K562 (cell line): ENCODE measurements around the gene LYZL6. TPM values are rescaled to one million over a fixed set of nuclear protein-coding genes. Genes with fewer than 3 reads are reported as not detected.

Experiments used
- ATAC-seq: fragments of 200-7000 bp; cut with Tn5 transposase; 3 replicates; pipeline ENCODE4 v1.9.1; 2020; ENCODE audit warnings: moderate library complexity
- BruUV-seq: library from RNA; stranded (reverse); fragments of 400-500 nt; replicated peaks from 2 replicates; lab custom pipeline; 2021; lab: Mats Ljungman, UMichigan
- CTCF ChIA-PET: fragments of 300-600 bp; formaldehyde crosslinking; extraction: SDS; loops from one replicate; lab custom pipeline; 2021; ENCODE audit warnings: low intra/inter-chr PET ratio; lab: Yijun Ruan, JAX
- POLR2A ChIA-PET: fragments of 300-600, 350-650 bp; sonication (Branson Sonifier 250); formaldehyde crosslinking; extraction: SDS; loops from one replicate; lab custom pipeline; 2021; ENCODE audit warnings: antibody characterized with exemption, inconsistent platforms; lab: Yijun Ruan, JAX
- DNase-seq, 4 experiments: peaks; one replicate each; pipeline versions ENCODE4 v3.0.0 to v3.0.0-alpha.2; 2011 to 2018; ENCODE audit warnings: low spot score in 3 of 4, mixed read lengths in 3 of 4; ENCODE audit errors: extremely low read depth in 1 of 4
- FAIRE-seq: peaks from 2 replicates; lab custom pipeline; 2011; peaks lifted over from hg19 to GRCh38; lab: Jason Lieb, UNC
- H2AFZ ChIP-seq: 2 replicates; pipeline ENCODE4 v1.6.0; 2011; ENCODE audit warnings: low read depth, low read length, control low read depth, inconsistent platforms
- H3K27ac ChIP-seq: fragments of 200-600 bp; 3 replicates; pipeline ENCODE4 v1.8.0; 2011; ENCODE audit warnings: low read depth, mild to moderate bottlenecking, control low read depth, inconsistent platforms, low read length, moderate library complexity, mixed read lengths; ENCODE audit errors: extremely low read depth
- H3K27me3 ChIP-seq, 2 experiments: fragments of 300-600 bp in 1 of 2; 2 replicates in 1 of 2; 3 replicates in 1 of 2; pipeline versions ENCODE4 v1.6.0 to v1.8.0; 2011; ENCODE audit warnings: inconsistent platforms in 2 of 2, low read length in 2 of 2, mild to moderate bottlenecking in 1 of 2, mixed read lengths in 1 of 2, moderate library complexity in 1 of 2; ENCODE audit not compliant: control insufficient read depth in 2 of 2, insufficient read depth in 2 of 2
- H3K36me3 ChIP-seq: fragments of 300-600 bp; 3 replicates; pipeline ENCODE4 v1.8.0; 2011; ENCODE audit warnings: mild to moderate bottlenecking, low read length, inconsistent platforms; ENCODE audit not compliant: control insufficient read depth, insufficient read depth
- H3K4me1 ChIP-seq, 2 experiments: fragments of 200-600 bp in 1 of 2; replicated peaks in 1 of 2; 2 replicates in 1 of 2; 3 replicates in 1 of 2; pipeline versions ENCODE4 v1.5.1 to v1.8.0; 2011; ENCODE audit warnings: inconsistent platforms in 2 of 2, low read length in 2 of 2, mild to moderate bottlenecking in 1 of 2, mixed read lengths in 1 of 2, moderate library complexity in 1 of 2; ENCODE audit not compliant: control insufficient read depth in 2 of 2, insufficient read depth in 2 of 2
- H3K4me2 ChIP-seq: 2 replicates; pipeline ENCODE4 v1.6.1; 2011; ENCODE audit warnings: low read length, control low read depth, inconsistent platforms, mixed read lengths; ENCODE audit not compliant: insufficient read depth
- H3K4me3 ChIP-seq: fragments of 200-600 bp; sonication (generic), shearing (Covaris generic); 2 replicates; pipeline ENCODE4 v1.5.1; 2016; ENCODE audit warnings: control low read depth, inconsistent platforms
- H3K79me2 ChIP-seq: fragments of 200-600 bp; 3 replicates; pipeline ENCODE4 v1.8.0; 2011; ENCODE audit warnings: low read length, inconsistent platforms; ENCODE audit not compliant: control insufficient read depth, insufficient read depth
- H3K9ac ChIP-seq, 2 experiments: 2 replicates each; pipeline versions ENCODE4 v1.6.0 to v1.6.1; 2011; ENCODE audit warnings: low read depth in 2 of 2, low read length in 2 of 2, control low read depth in 1 of 2, inconsistent platforms in 1 of 2, mild to moderate bottlenecking in 1 of 2, mixed read lengths in 1 of 2; ENCODE audit not compliant: insufficient read depth in 1 of 2
- H3K9me1 ChIP-seq: one replicate; pipeline ENCODE4 v1.6.0; 2011; ENCODE audit warnings: inconsistent platforms, mild to moderate bottlenecking, low read length, moderate library complexity; ENCODE audit not compliant: control insufficient read depth, insufficient read depth
- H3K9me3 ChIP-seq: replicated peaks from 2 replicates; pipeline ENCODE4 v1.5.1; 2011; ENCODE audit warnings: low read depth, low read length, inconsistent platforms; ENCODE audit not compliant: control insufficient read depth, insufficient read depth
- H4K20me1 ChIP-seq: replicated peaks from 2 replicates; pipeline ENCODE4 v1.6.1; 2011; ENCODE audit warnings: low read length, inconsistent platforms, mixed read lengths; ENCODE audit not compliant: control insufficient read depth, insufficient read depth
- CHD7 ChIP-seq: fragments of 200-600 bp; sonication (generic); IDR thresholded peaks from one replicate; pipeline ENCODE4 v1.6.1; 2012; ENCODE audit warnings: mild to moderate bottlenecking, low read depth, low read length, inconsistent platforms
- MEIS2 ChIP-seq: fragments of 450-650 bp; IDR thresholded peaks from 2 replicates; pipeline ENCODE4 v1.6.1; 2014; ENCODE audit warnings: mild to moderate bottlenecking; ENCODE audit not compliant: partially characterized antibody
- NR2C1 ChIP-seq, 2 experiments: fragments of 450-650 bp; IDR thresholded peaks; 2 replicates each; pipeline ENCODE4 v1.6.1; 2017; ENCODE audit warnings: mild to moderate bottlenecking in 2 of 2, antibody characterized with exemption in 1 of 2, inconsistent platforms in 1 of 2, missing compliant biosample characterization in 1 of 2, missing genetic modification characterization in 1 of 2
- WGBS: fragments of 100-300 bp; shearing (Covaris generic); methylation state at CpG from one replicate; pipeline ENCODE4 v1.1.6; 2016; ENCODE audit warnings: low coverage, mixed read lengths; ENCODE audit not compliant: insufficient coverage; ENCODE audit errors: missing lambda C conversion rate; 5-methylcytosine and 5-hydroxymethylcytosine counted together
- in situ Hi-C: fragments of 300-500 bp; cut with MboI; formaldehyde crosslinking; loops from 4 replicates; pipeline ENCODE4 v1.15.0; 2018; ENCODE audit warnings: inconsistent platforms, mixed read lengths
- intact Hi-C: fragments of 100-400 bp; cut with micrococcal nuclease; formaldehyde crosslinking; loops from 2 replicates; pipeline ENCODE4 v1.14.2; 2022
- polyA plus RNA-seq, 8 experiments: library from polyadenylated mRNA; depleted of rRNA in 4 of 8; stranded (reverse) in 5 of 8; unstranded in 3 of 8; fragments of >200 nt; fragmentation: Nextera tagmentation in 2 of 8; fragmentation: Illumina TruSeq in 1 of 8; extraction: Ambion mirVana in 2 of 8; extraction: Trizol in 1 of 8; gene quantifications; 2 replicates each; pipeline versions ENCODE4 v1.2.1 to v1.2.3, GENCODE V29; 2011 to 2014; ENCODE audit warnings: inconsistent platforms in 1 of 8, missing spikeins in 1 of 8
- total RNA-seq, 7 experiments: library from RNA; depleted of rRNA in 6 of 7; stranded (reverse); fragments of >200 nt in 6 of 7; fragmentation: Illumina TruSeq in 2 of 7; extraction: Trizol in 2 of 7; gene quantifications; 2 replicates each; pipeline versions ENCODE4 v1.2.1 to v1.2.3, GENCODE V29; 2011 to 2021; ENCODE audit warnings: low replicate concordance in 1 of 7

LYZL6 gene
- total and polyA plus RNA-seq, 9 of the 15 experiments (the other 6 are each of a cell fraction or from before 2014, with no cell fraction given): not detected

- ChIA-PET POLR2A (interaction anchor here (0.7 to 1.2 kb wide), 3 partner anchors 88 to 481 kb away, joined by 3 to 4 read pairs (median 3); partner anchors contain the start of gene CCL5), CTCF (interaction anchor here (1.0 to 1.5 kb wide), 2 partner anchors 175 kb away, joined by 3 to 4 read pairs; no protein-coding TSS in a partner anchor)
- no peak overlapping the region for H3K4me2 ChIP-seq
- no peaks in the 10 kb centered on the region for H3K9me3 ChIP-seq
- no peak overlapping the region for H3K9ac ChIP-seq
- no peaks in the 10 kb centered on the region for H3K4me1 ChIP-seq
- intact Hi-C loops: no loop called here
- FAIRE-seq (no peak), ATAC-seq (no peak), DNase-seq (no peak)
- no TSS peak for BruUV-seq
- no peaks in the 10 kb centered on the region for H3K36me3 ChIP-seq
- no peaks in the 10 kb centered on the region for H4K20me1 ChIP-seq
- 15% methylated on average over 10 of the region's 10 CpGs for WGBS
- H3K9me1 ChIP-seq: no peaks in the 10 kb centered on the region
- peaks cover 6 to 15% of the 10 kb centered on the region in 2 experiments; a peak in 3 of 5 replicates for H3K27me3 ChIP-seq
- H3K79me2 ChIP-seq: no peaks in the 10 kb centered on the region
- TF ChIP-seq MEIS2 (peak; percentile 8), CHD7 (no peak), NR2C1 (IDR thresholded peaks at IDR 0.05) (peak; percentile 34; the same call in 1 of the 2 replicates), NR2C1 (tag; IDR thresholded peaks at IDR 0.05) (0 out of 2 replicates have a peak, but pooled peaks have one; percentile 24)
- H3K27ac ChIP-seq: no peak overlapping the region
- in situ Hi-C loops: loop anchor here (5.0 to 25.0 kb wide), 2 partner anchors 164 to 514 kb away; partner anchors contain the start of gene ZNHIT3
- H3K4me3 ChIP-seq: no peak overlapping the region
- H2AFZ ChIP-seq: no peak overlapping the region
Measured at GRCh38 chr17:35973333-35974260, 30.1 kb upstream of the LYZL6 start.
